ENCODE measurements around the gene PRRT1B. TPM values are rescaled to one million over a fixed set of nuclear protein-coding genes. Genes with fewer than 3 reads are reported as not detected.

PRRT1B gene
- total RNA-seq, 4 donors from 2014 or later, result not detected

GRCh38 chr9:131578731-131579504 lies 33.6 kb downstream of the PRRT1B start:
- TF ChIP-seq, protein P1, sequence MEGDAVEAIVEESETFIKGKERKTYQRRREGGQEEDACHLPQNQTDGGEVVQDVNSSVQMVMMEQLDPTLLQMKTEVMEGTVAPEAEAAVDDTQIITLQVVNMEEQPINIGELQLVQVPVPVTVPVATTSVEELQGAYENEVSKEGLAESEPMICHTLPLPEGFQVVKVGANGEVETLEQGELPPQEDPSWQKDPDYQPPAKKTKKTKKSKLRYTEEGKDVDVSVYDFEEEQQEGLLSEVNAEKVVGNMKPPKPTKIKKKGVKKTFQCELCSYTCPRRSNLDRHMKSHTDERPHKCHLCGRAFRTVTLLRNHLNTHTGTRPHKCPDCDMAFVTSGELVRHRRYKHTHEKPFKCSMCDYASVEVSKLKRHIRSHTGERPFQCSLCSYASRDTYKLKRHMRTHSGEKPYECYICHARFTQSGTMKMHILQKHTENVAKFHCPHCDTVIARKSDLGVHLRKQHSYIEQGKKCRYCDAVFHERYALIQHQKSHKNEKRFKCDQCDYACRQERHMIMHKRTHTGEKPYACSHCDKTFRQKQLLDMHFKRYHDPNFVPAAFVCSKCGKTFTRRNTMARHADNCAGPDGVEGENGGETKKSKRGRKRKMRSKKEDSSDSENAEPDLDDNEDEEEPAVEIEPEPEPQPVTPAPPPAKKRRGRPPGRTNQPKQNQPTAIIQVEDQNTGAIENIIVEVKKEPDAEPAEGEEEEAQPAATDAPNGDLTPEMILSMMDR (IDR thresholded peaks at IDR 0.05), result no peak
- Histone ChIP-seq H3K27me3 (no peaks in the 10 kb centered on the region), H3K4me3 (no peak overlapping the region), H3K4me1 (peaks cover 0 to 6% (median 0%) of the 10 kb centered on the region in 3 donors), H3K9me3 (no peaks in the 10 kb centered on the region), H3K27ac (no peak overlapping the region), H3K36me3 (peaks cover 0 to 96% of the 10 kb centered on the region in 2 donors)
- no peak for ATAC-seq
- 60 to 81% methylated on average over 4 to 13 of the region's 26 CpGs for WGBS, 2 donors (ENCODE audit: low coverage in 1 of 2)

DNA sequence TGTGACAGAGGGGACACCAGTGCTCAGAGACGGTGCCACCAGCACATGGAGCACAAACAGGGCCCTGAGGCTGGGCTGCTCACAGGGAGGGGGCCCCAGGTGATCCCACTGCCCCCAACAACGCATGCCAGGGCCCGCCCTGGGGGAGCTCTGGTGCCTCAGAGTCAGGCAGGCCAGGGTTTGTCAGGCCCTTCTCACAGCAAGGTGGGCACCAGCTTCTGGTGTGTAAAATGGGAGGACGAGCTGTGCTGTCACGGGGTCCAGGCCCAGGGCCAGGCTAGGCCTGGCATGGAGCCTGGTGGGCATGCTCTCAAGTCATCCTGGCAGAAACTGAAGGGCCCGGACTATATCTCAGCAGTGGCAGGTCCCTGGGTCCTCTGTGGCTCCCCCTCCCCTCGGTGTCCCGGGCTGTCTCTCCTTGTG lies 34.5 kb downstream of the PRRT1B start:
- TF ChIP-seq, protein P1 (IDR thresholded peaks at IDR 0.05), result no peak
- TF ChIP-seq POLR2AphosphoS5 (IDR thresholded peaks at IDR 0.05) (no peak), POLR2A (IDR thresholded peaks at IDR 0.05) (no peak), EP300 (IDR thresholded peaks at IDR 0.05) (no peak)
- ATAC-seq, result no peak

DNA sequence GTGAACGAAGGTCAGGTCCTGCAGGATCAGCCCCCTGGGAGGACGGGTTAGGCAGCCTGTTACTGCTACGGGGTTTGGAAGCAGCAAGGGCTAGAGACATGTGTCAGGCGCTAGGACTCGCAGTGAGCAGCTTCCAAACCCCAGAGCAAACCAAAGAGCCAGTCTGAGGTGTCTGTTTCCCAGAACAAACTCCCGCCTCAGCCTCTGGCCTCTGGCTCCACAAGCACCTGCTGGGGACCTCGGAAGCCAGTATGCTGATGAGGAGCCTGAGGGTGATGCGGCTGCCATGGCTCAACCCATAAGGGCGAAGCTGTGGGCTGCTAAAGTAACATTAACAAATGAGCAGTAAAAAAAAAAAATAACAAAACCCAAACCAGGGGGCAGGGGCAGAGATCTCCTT lies 35.0 kb downstream of the PRRT1B start:
- H3K36me3 ChIP-seq, result peaks cover 0 to 97% of the 10 kb centered on the region in 2 donors
- ATAC-seq, result no peak
- no CpG with 5 or more reads among the region's 9 CpGs for WGBS, 2 donors (ENCODE audit: low coverage in 1 of 2)

More for the DNA sequence above, 34.5 kb downstream of the PRRT1B start:
- H3K4me1 ChIP-seq, result peaks cover 0 to 6% (median 0%) of the 10 kb centered on the region in 3 donors
- no peak overlapping the region for H3K27ac ChIP-seq
- no CpG with 5 or more reads among the region's 8 CpGs for WGBS, 2 donors (ENCODE audit: low coverage in 1 of 2)
- no peaks in the 10 kb centered on the region for H3K27me3 ChIP-seq
- H3K4me3 ChIP-seq, result no peak overlapping the region
- H3K36me3 ChIP-seq, result peaks cover 0 to 97% of the 10 kb centered on the region in 2 donors
- H3K9me3 ChIP-seq, result no peaks in the 10 kb centered on the region

DNA sequence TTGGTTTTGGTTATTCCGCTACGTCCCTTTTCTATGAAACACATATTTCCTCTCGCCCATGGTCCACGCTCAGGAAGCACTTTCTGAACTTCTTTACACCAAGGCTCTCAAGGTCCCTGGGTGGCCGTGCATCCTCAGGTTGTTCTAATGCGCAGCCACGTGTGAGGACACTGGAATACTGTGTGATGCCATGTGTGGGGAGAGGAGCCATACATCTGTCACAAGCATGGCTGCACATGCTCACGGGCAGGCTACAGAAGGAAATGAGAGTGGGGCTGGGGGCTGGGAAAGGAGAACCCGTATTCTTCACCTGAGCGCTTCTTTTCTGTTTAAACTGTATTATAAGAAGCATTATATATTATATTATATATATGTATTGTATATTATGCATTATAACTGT lies 36.7 kb downstream of the PRRT1B start:
- no peak overlapping the region for H3K4me3 ChIP-seq
- 91 to 97% methylated on average over 8 to 10 of the region's 10 CpGs for WGBS, 2 donors (ENCODE audit: low coverage in 1 of 2)
- H3K4me1 ChIP-seq, result peaks cover 0 to 6% (median 0%) of the 10 kb centered on the region in 3 donors
- ATAC-seq, result no peak
- no peak overlapping the region for H3K27ac ChIP-seq
- TF ChIP-seq EP300 (IDR thresholded peaks at IDR 0.05) (no peak), POLR2A (IDR thresholded peaks at IDR 0.05) (no peak), POLR2AphosphoS5 (IDR thresholded peaks at IDR 0.05) (no peak)
- TF ChIP-seq, protein P1 (IDR thresholded peaks at IDR 0.05), result no peak
- H3K9me3 ChIP-seq, result no peaks in the 10 kb centered on the region
- no peaks in the 10 kb centered on the region for H3K27me3 ChIP-seq
- H3K36me3 ChIP-seq, result peaks cover 0 to 90% of the 10 kb centered on the region in 2 donors

More for the DNA sequence above, 35.0 kb downstream of the PRRT1B start:
- H3K4me3 ChIP-seq, result no peak overlapping the region
- H3K4me1 ChIP-seq, result peaks cover 0 to 6% (median 0%) of the 10 kb centered on the region in 3 donors
- no peak overlapping the region for H3K27ac ChIP-seq
- no peaks in the 10 kb centered on the region for H3K9me3 ChIP-seq
- no peaks in the 10 kb centered on the region for H3K27me3 ChIP-seq
- TF ChIP-seq EP300 (IDR thresholded peaks at IDR 0.05), result no peak
- no peak for TF ChIP-seq POLR2AphosphoS5 (IDR thresholded peaks at IDR 0.05)
- TF ChIP-seq POLR2A (IDR thresholded peaks at IDR 0.05), result no peak
- TF ChIP-seq, protein P1 (IDR thresholded peaks at IDR 0.05), result no peak

Data from gastroesophageal sphincter (tissue), 4 donors.